Cardiac muscle cell (in vitro differentiated cells and primary cell): ENCODE results near the gene ACTR1A. TPM values are rescaled to one million over a fixed set of nuclear protein-coding genes. Genes with fewer than 3 reads are reported as not detected.
A peak's percentile ranks its signal among the peaks of the same experiment; 100 is the strongest.

Source experiments
- DNase-seq, 2 donors: peaks; one replicate each; pipeline versions ENCODE4 v3.0.0 to v3.0.0-alpha.2; 2010 to 2017; ENCODE audit warnings: low read depth in 1 of 2, low spot score in 1 of 2
- H3K27ac ChIP-seq: fragments of 200-600 bp; sonication (generic); 2 replicates; pipeline ENCODE4 v1.5.1; 2016
- H3K27me3 ChIP-seq: fragments of 200-600 bp; sonication (generic); 2 replicates; pipeline ENCODE4 v1.6.0; 2016; ENCODE audit warnings: control low read depth
- H3K36me3 ChIP-seq: fragments of 200-600 bp; sonication (generic); 2 replicates; pipeline ENCODE4 v1.5.1; 2016; ENCODE audit warnings: control low read depth
- H3K4me1 ChIP-seq: fragments of 200-600 bp; sonication (generic); 2 replicates; pipeline ENCODE4 v1.8.1; 2017; ENCODE audit warnings: low read depth, mild to moderate bottlenecking, mixed run types
- H3K4me3 ChIP-seq: fragments of 200-600 bp; sonication (generic); 2 replicates; pipeline ENCODE4 v1.5.1; 2016; ENCODE audit warnings: mild to moderate bottlenecking
- H3K9me3 ChIP-seq: fragments of 200-600 bp; sonication (generic); 2 replicates; pipeline ENCODE4 v1.5.1; 2017; ENCODE audit warnings: low read depth, mild to moderate bottlenecking, control low read depth
- polyA plus RNA-seq: library from polyadenylated mRNA; unstranded; fragments of >200 nt; fragmentation: Nextera tagmentation; extraction: Ambion mirVana; gene quantifications from 2 replicates; pipeline ENCODE4 v1.2.1, GENCODE V29; 2016
- total RNA-seq: library from RNA; depleted of rRNA; stranded (reverse); fragments of >200 nt; gene quantifications from 2 replicates; pipeline ENCODE4 v1.2.3, GENCODE V29; 2016
- TF ChIP-seq, protein P1 (sequence below): IDR thresholded peaks from 2 replicates; pipeline ENCODE4 v1.5.1; 2012; ENCODE audit warnings: low read depth, mild to moderate bottlenecking, low read length

ACTR1A gene
- total and polyA plus RNA-seq, 2 experiments from 2014 or later: 135 to 165 TPM

DNA sequence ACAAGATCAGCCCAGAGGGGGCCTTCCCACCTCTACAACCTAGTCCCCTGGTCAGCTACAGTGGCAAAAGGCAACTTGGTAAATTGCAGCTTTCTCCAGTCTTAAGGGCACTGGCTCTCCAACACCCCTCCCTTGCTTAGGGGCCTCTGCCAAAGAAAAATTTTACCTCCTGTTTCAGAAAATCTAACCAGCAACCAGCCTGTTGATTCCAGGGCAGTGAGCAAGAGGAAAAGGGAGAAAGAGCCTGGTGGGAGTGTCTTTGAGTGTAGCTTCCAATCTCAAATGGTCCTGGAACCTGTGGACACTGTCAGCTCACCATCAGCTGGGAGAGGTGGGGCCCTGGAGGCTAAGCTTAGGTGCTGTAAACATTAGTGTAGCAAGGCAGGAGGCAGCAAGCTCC is 22.9 kb downstream of the ACTR1A start:
- TF ChIP-seq, protein P1, sequence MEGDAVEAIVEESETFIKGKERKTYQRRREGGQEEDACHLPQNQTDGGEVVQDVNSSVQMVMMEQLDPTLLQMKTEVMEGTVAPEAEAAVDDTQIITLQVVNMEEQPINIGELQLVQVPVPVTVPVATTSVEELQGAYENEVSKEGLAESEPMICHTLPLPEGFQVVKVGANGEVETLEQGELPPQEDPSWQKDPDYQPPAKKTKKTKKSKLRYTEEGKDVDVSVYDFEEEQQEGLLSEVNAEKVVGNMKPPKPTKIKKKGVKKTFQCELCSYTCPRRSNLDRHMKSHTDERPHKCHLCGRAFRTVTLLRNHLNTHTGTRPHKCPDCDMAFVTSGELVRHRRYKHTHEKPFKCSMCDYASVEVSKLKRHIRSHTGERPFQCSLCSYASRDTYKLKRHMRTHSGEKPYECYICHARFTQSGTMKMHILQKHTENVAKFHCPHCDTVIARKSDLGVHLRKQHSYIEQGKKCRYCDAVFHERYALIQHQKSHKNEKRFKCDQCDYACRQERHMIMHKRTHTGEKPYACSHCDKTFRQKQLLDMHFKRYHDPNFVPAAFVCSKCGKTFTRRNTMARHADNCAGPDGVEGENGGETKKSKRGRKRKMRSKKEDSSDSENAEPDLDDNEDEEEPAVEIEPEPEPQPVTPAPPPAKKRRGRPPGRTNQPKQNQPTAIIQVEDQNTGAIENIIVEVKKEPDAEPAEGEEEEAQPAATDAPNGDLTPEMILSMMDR: no peak
- DNase-seq: no peak
- Histone ChIP-seq H3K27ac (peak overlapping the region; percentile 61), H3K4me1 (peaks cover 5% of the 10 kb centered on the region), H3K36me3 (peaks cover 37% of the 10 kb centered on the region), H3K9me3 (no peaks in the 10 kb centered on the region), H3K4me3 (no peak overlapping the region), H3K27me3 (no peaks in the 10 kb centered on the region)

DNA sequence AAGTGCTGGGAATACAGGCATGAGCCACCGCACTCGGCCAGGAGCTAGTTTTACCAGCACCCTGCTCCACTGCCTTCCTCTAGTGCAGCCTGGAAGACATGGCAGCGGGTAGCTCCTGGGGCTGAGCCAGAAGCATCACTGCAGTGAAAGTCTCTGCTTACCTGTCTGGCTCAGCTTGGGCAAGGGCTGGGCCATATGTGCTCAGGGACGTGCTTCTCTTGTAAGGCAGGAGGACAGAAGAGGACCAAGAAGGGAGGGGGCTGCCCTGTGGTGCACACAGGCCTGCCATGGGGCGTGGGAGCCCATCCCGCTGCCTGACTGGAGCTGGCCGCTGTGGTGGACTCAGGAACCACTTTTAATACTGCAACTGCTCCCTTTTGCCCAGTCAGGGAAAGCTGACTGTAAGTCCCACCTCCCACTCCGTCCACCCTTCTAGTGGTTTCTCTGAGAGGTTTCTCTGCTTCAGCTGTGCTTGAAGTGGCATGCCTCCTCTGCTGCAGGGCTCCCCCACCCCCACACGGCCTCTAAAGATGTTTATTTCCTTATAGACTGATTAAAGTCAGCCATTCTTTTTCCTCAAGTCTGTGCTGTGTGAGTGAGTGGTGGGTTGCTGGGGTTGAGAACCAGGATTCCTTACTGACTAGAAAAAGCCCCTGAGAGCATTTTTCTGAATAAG is 25.9 kb downstream of the ACTR1A start:
- H3K27ac ChIP-seq: peak overlapping the region; percentile 39
- no peaks in the 10 kb centered on the region for H3K27me3 ChIP-seq
- TF ChIP-seq, protein P1: no peak
- peaks cover 5% of the 10 kb centered on the region for H3K4me1 ChIP-seq
- no peaks in the 10 kb centered on the region for H3K9me3 ChIP-seq
- H3K36me3 ChIP-seq: peaks cover 8% of the 10 kb centered on the region
- no peak overlapping the region for H3K4me3 ChIP-seq
- no peak for DNase-seq

DNA sequence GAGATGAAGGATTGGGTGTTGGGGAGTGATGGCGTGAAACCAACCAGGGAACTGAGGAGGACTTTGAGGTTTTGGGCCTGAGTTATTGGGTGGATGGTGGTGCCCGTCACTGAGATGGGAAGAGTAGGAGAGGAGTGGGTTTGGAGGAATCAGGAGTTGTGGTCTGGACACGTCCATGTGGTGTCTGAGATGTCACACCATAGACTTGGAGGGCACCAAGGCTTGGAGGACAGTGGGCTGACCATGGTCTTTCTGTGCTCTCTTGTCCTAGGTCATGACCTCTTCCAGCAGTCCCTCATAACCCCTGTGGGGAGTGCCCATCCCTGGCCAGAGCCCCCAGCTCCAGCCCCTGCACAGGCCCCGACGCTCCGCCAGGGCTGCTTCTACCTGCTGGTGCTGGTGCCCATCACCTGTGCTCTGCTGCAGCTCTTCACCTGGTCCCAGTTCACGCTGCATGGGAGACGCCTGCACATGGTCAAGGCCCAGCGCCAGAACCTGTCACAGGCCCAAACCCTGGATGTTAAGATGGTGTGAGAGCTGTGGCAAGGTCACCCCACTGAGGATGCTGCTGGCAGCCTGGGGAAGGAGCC is 27.0 kb downstream of the ACTR1A start:
- Histone ChIP-seq H3K27ac (no peak overlapping the region), H3K27me3 (no peaks in the 10 kb centered on the region), H3K36me3 (peaks cover under 1% of the 10 kb centered on the region), H3K4me1 (peaks cover 5% of the 10 kb centered on the region), H3K4me3 (no peak overlapping the region), H3K9me3 (no peaks in the 10 kb centered on the region)
- TF ChIP-seq, protein P1: no peak
- no peak for DNase-seq

DNA sequence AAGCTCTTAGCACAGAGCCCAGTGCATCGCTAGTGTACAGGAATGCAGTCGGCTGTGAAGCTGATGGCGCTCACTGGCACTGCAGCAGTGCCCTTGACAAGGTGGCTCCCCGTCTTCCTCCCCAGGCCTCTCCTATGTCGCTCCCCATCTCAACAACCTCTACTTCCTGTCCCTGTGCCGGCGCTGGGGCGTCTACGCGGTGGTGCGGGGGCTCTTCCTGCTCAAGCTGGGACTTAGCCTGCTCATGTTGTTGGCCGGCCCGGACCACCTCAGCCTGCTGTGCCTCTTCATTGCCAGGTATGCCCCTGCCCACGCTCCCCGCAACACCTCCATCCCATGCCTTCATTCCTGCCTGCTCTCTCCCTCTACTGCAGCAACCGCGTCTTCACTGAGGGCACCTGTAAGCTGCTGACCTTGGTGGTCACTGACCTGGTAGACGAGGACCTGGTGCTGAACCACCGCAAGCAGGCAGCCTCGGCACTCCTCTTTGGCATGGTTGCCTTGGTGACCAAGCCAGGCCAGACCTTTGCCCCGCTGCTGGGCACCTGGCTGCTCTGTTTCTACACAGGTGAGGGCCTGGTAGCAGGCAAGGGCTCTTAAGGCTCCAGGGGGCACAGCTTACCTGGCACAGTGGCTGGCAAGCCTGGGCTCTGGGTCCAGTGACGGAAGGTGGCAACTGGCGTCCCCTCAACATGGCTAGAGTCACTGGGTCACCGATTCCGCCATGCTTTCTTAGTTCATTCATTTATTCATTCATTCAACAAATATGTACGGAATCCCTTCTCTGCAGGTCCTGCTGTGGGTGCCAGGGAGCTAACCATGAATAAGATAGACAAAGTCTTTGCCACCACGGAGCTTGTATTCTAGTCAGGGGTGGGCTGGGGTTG is 28.8 kb downstream of the ACTR1A start:
- H3K36me3 ChIP-seq: no peaks in the 10 kb centered on the region
- TF ChIP-seq, protein P1: no peak
- H3K4me1 ChIP-seq: no peaks in the 10 kb centered on the region
- H3K27ac ChIP-seq: no peak overlapping the region
- no peak for DNase-seq
- H3K27me3 ChIP-seq: no peaks in the 10 kb centered on the region
- H3K4me3 ChIP-seq: no peak overlapping the region
- no peaks in the 10 kb centered on the region for H3K9me3 ChIP-seq

DNA sequence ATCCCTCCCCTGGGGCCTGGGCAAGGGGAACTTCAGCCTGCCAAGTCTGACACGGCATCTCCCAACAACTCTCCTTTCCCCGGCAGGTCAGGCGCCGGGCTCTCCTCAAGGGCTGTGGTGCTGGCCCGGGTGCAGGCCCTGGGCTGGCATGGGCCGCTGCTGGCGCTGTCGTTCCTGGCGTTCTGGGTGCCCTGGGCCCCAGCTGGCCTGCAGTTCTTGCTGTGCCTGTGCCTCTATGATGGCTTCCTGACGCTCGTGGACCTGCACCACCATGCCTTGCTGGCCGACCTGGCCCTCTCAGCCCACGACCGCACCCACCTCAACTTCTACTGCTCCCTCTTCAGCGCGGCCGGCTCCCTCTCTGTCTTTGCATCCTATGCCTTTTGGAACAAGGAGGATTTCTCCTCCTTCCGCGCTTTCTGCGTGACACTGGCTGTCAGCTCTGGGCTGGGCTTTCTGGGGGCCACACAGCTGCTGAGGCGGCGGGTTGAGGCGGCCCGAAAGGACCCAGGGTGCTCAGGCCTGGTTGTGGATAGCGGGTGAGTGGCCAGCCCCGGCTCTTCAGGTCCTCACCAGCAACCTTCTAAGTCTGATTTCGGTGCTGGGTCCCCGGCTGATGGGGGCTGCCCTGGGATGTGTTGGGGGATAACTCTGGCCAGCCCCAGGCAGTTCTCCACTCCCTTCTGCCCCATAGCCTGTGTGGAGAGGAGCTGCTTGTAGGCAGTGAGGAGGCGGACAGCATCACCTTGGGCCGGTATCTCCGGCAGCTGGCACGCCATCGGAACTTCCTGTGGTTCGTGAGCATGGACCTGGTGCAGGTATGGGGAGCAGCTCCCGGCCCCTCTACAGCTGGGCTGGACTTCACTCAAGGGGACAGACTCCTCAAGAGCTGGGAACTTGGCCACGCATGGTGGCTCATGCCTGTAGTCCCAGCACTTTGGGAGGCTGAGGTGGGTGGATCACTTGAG is 31.6 kb downstream of the ACTR1A start:
- no peak overlapping the region for H3K4me3 ChIP-seq
- TF ChIP-seq, protein P1: no peak
- H3K9me3 ChIP-seq: no peaks in the 10 kb centered on the region
- H3K27me3 ChIP-seq: no peaks in the 10 kb centered on the region
- no peaks in the 10 kb centered on the region for H3K36me3 ChIP-seq
- no peaks in the 10 kb centered on the region for H3K4me1 ChIP-seq
- H3K27ac ChIP-seq: no peak overlapping the region
- DNase-seq: no peak
